Peyer's patch (tissue), 4 donors: ENCODE measurements around the gene THBD. TPM values are rescaled to one million over a fixed set of nuclear protein-coding genes. Genes with fewer than 3 reads are reported as not detected.
"Not testable (repeated sequence)": the region's sequence is repeated elsewhere in the genome, so short reads cannot be mapped to it uniquely, and the experiment has no call there.

Experiments
- DNase-seq, 3 donors: peaks; one replicate each; pipeline ENCODE4 v3.0.0-alpha.2; 2017 to 2019
- H3K27ac ChIP-seq, 4 donors: fragments of 200-600 bp; sonication (generic); one replicate each; pipeline ENCODE4 v1.5.1; 2016 to 2019
- H3K27me3 ChIP-seq, 2 donors: fragments of 200-600 bp; sonication (generic); one replicate each; pipeline ENCODE4 v1.5.1; 2019
- H3K36me3 ChIP-seq, 3 donors: fragments of 200-600 bp; sonication (generic); one replicate each; pipeline ENCODE4 v1.5.1; 2016 to 2019
- H3K4me1 ChIP-seq, 4 donors: fragments of 200-600 bp; sonication (generic); one replicate each; pipeline ENCODE4 v1.5.1; 2016 to 2019
- H3K4me3 ChIP-seq, 4 donors: fragments of 200-600 bp; sonication (generic); 1 replicate in 3 of 4; 2 replicates in 1 of 4; pipeline ENCODE4 v1.5.1; 2016 to 2019; ENCODE audit warnings: mild to moderate bottlenecking in 1 of 4
- H3K9me3 ChIP-seq, 4 donors: fragments of 200-600 bp; sonication (generic); one replicate each; pipeline ENCODE4 v1.5.1; 2016 to 2019; ENCODE audit warnings: mild to moderate bottlenecking in 1 of 4
- POLR2A ChIP-seq, 2 donors: fragments of 450-650 bp; IDR thresholded peaks; one replicate each; pipeline ENCODE4 v1.5.1; 2017; ENCODE audit warnings: antibody characterized with exemption in 2 of 2, mild to moderate bottlenecking in 2 of 2, moderate library complexity in 2 of 2
- total RNA-seq, 4 donors: library from RNA; depleted of rRNA; stranded (reverse); fragments of >200 nt; gene quantifications; one replicate each; pipeline ENCODE4 v1.1.0, GENCODE V29; 2016
- TF ChIP-seq, protein P1 (sequence below), 6 experiments: fragments of 450-650 bp in 4 of 6; fragments of 200-600 bp in 2 of 6; sonication (generic) in 1 of 6; IDR thresholded peaks; one replicate each; pipeline ENCODE4 v1.5.1; 2017 to 2019; ENCODE audit warnings: antibody characterized with exemption in 6 of 6, mild to moderate bottlenecking in 3 of 6, moderate library complexity in 1 of 6

Gene THBD
- total RNA-seq, 4 donors from 2014 or later = 7.9 to 31.4 (median 12.9) TPM

DNA sequence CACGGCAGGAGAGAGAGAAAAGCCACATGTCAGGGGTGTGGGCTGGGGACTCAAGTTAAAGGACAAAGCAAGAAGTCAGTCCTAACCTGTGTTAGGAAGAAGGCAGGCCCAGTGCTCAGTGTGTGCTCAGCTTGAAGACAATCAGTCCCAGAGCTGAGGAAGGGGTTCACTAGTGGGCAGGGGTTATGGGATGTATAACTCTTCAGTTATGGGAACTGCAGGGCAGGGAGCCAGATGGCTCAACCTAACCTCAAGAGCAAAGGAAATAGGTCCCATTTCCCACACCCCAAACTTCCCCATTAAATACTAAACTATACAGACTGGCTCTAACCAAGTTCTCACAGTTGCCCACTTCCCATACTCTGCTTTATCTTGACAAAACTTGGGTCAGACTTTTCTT is 21.8 kb downstream of the THBD start:
- Histone ChIP-seq H3K27ac (no peak overlapping the region), H3K4me1 (no peaks in the 10 kb centered on the region), H3K4me3 (no peak overlapping the region), H3K9me3 (no peaks in the 10 kb centered on the region), H3K36me3 (no peaks in the 10 kb centered on the region), H3K27me3 (no peaks in the 10 kb centered on the region)
- TF ChIP-seq, protein P1, sequence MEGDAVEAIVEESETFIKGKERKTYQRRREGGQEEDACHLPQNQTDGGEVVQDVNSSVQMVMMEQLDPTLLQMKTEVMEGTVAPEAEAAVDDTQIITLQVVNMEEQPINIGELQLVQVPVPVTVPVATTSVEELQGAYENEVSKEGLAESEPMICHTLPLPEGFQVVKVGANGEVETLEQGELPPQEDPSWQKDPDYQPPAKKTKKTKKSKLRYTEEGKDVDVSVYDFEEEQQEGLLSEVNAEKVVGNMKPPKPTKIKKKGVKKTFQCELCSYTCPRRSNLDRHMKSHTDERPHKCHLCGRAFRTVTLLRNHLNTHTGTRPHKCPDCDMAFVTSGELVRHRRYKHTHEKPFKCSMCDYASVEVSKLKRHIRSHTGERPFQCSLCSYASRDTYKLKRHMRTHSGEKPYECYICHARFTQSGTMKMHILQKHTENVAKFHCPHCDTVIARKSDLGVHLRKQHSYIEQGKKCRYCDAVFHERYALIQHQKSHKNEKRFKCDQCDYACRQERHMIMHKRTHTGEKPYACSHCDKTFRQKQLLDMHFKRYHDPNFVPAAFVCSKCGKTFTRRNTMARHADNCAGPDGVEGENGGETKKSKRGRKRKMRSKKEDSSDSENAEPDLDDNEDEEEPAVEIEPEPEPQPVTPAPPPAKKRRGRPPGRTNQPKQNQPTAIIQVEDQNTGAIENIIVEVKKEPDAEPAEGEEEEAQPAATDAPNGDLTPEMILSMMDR (IDR thresholded peaks at IDR 0.05) = no peak
- no peak for TF ChIP-seq POLR2A (IDR thresholded peaks at IDR 0.05)
- no peak for DNase-seq

DNA sequence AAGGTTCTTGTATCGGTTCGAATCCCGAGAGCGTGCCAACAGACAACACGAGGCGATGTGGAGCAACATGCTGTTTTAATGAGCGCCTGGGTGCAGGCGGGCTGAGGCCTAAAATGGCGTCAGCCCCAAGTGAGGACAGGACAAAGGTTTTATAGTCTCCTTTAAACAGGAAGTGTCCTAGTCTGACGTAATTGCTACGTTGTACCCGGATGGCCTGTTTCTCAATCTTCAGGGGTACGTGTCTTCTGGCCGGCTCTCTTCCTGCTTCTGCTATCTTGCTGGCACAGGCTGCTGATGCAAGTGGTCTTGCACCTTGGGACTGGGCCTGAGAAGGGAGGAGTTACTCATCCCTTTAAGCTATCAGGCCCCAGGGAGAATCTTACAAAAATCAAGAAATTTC is 24.0 kb downstream of the THBD start:
- not testable (repeated sequence) for H3K4me3 ChIP-seq, H3K27me3 ChIP-seq, H3K27ac ChIP-seq, H3K36me3 ChIP-seq, H3K9me3 ChIP-seq, H3K4me1 ChIP-seq, DNase-seq

DNA sequence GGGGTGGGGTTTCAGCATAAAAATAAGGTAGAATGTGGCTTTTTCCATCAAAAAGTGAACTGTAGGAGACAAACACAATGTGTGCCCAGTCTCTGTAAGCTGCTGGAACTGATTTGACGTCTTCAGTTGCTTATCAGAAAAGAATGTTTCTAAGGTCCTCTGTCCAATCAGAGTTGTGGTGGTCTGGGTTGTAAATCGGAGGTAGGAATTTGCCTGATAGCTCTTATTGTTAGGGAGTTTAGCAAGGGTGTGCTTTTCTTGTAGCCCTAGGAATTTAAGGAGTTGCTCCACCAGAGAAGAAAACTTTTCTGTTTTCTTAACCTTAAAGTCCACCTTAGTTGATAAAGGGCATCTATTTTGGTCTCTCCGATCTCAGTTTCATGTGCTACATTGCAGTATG is 24.8 kb downstream of the THBD start:
- TF ChIP-seq, protein P1 (IDR thresholded peaks at IDR 0.05) = no peak
- TF ChIP-seq POLR2A (IDR thresholded peaks at IDR 0.05) = no peak
- Histone ChIP-seq H3K9me3 (no peaks in the 10 kb centered on the region), H3K4me3 (no peak overlapping the region), H3K36me3 (no peaks in the 10 kb centered on the region), H3K27me3 (no peaks in the 10 kb centered on the region), H3K27ac (no peak overlapping the region), H3K4me1 (no peaks in the 10 kb centered on the region)
- DNase-seq = no peak

DNA sequence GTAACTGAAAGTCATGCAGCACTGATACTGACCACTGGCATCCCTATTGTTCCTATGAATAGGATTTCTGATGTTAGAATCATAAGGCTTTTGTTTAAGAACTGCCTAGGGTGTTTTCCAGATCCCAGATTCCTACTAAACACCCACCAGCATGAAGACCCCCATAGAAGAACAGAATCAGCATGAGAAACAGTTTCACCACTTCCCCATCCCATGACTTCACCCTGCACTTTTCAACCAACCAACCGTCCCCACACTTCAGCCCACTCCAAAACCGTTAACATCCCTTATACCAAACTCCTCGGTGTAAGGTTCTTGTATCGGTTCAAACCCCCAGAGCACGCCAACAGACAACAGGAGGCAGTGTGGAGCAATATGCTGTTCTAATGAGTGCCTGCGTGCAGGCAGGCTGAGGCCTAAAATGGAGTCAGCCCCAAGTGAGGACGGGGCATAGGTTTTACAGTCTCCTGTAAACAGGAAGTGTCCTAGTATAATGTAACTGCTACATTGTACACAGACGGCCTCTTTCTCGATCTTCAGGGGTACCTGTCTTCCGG is 25.8 kb downstream of the THBD start:
- H3K36me3 ChIP-seq = no peaks in the 10 kb centered on the region
- no peak overlapping the region for H3K4me3 ChIP-seq
- no peaks in the 10 kb centered on the region for H3K4me1 ChIP-seq
- H3K27ac ChIP-seq = no peak overlapping the region
- TF ChIP-seq POLR2A (IDR thresholded peaks at IDR 0.05) = no peak
- TF ChIP-seq, protein P1 (IDR thresholded peaks at IDR 0.05) = no peak
- H3K27me3 ChIP-seq = no peaks in the 10 kb centered on the region
- no peak for DNase-seq
- H3K9me3 ChIP-seq = no peaks in the 10 kb centered on the region

DNA sequence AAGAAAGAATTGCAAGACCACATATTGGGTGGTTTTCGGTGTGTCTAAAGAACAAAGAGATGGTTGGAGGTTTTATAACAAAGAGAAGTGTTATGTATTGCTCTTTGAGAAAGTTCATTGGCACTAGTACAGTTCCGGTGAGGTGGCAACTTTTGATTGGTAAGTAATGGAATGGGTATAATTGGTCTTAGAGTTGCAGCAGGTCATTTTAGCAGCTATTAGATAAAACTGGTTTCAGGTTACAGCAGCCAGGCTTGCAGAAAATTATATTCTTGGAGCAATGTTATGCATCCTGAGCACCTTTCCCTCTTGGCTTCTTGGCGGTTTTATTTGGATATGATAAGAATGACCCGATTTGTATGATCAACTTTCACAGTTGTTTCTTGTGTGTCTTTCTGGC is 26.6 kb downstream of the THBD start:
- H3K4me1 ChIP-seq = no peaks in the 10 kb centered on the region
- H3K27me3 ChIP-seq = no peaks in the 10 kb centered on the region
- DNase-seq = no peak
- no peak overlapping the region for H3K4me3 ChIP-seq
- H3K36me3 ChIP-seq = no peaks in the 10 kb centered on the region
- no peaks in the 10 kb centered on the region for H3K9me3 ChIP-seq
- TF ChIP-seq, protein P1 (IDR thresholded peaks at IDR 0.05) = no peak
- TF ChIP-seq POLR2A (IDR thresholded peaks at IDR 0.05) = no peak
- H3K27ac ChIP-seq = no peak overlapping the region

DNA sequence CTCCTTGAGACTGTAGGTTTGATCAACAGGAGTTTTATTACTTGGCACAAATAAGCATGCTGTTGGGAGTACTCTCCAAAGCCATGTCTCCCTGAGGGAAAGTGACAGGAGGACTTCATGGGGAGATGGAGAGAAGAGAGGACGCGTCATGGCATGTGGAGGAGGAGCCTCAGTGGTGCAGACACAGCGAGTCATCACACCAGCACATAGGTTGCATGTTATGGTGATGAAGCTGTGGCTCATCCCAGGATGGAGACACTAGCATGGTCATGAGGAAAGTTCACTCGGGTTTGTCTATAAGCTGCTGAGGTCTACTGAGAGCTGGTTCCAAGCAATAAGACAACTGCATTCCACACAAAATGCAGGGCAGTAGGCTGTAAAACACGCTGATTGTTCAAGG is 27.5 kb downstream of the THBD start:
- H3K36me3 ChIP-seq = no peaks in the 10 kb centered on the region
- H3K27me3 ChIP-seq = no peaks in the 10 kb centered on the region
- no peak for TF ChIP-seq POLR2A (IDR thresholded peaks at IDR 0.05)
- TF ChIP-seq, protein P1 (IDR thresholded peaks at IDR 0.05) = no peak

More for the DNA sequence above, 27.5 kb downstream of the THBD start:
- no peak for DNase-seq
- Histone ChIP-seq H3K9me3 (no peaks in the 10 kb centered on the region), H3K4me3 (no peak overlapping the region), H3K4me1 (no peaks in the 10 kb centered on the region), H3K27ac (no peak overlapping the region)
